ENCODE results near the gene GRID1. TPM values are rescaled to one million over a fixed set of nuclear protein-coding genes. Genes with fewer than 3 reads are reported as not detected.

The GRID1 gene
- total and polyA plus RNA-seq, 10 of the 15 experiments (the other 5 are each of a cell fraction or from before 2014, with no cell fraction given), result 0.04 to 0.62 (median 0.08) TPM; not detected in 5

GRCh38 chr10:86284355-86285105 is 82.1 kb downstream of the GRID1 start:
- POLR2A ChIA-PET, result no interaction called here
- Histone ChIP-seq H3K27ac (ENCODE audit: control insufficient read depth, insufficient read depth) (no peak overlapping the region), H3K4me1 (ENCODE audit: control insufficient read depth, insufficient read depth, low read length) (no peaks in the 10 kb centered on the region), H3K4me2 (ENCODE audit: control insufficient read depth, insufficient read depth) (no peak overlapping the region), H4K20me1 (ENCODE audit: control insufficient read depth, insufficient read depth) (no peaks in the 10 kb centered on the region; the same call in 1 of the 2 replicates), H3K9ac (ENCODE audit: control insufficient read depth, insufficient read depth, low read length) (no peak overlapping the region), H3K4me3 (no peak overlapping the region), H3K9me3 (replicated peaks; ENCODE audit: control insufficient read depth, insufficient read depth, low read length) (no peaks in the 10 kb centered on the region), H3K79me2 (ENCODE audit: control insufficient read depth, insufficient read depth, low read length) (no peaks in the 10 kb centered on the region), H2AFZ (ENCODE audit: control insufficient read depth, low read depth, low read length) (no peak overlapping the region), H3K27me3 (replicated peaks in 1 of 2; ENCODE audit: control insufficient read depth in 2 of 2, insufficient read depth in 2 of 2, low read length in 1 of 2) (no peaks in the 10 kb centered on the region; a peak in 1 of 4 replicates), H3K36me3 (ENCODE audit: control insufficient read depth in 2 of 2, insufficient read depth in 2 of 2, low read length in 1 of 2) (no peaks in the 10 kb centered on the region)
- DNase-seq (ENCODE audit: low read depth, low spot score) (no peak), FAIRE-seq (no peak), ATAC-seq (no peak)
- 8% methylated on average over 11 of the region's 11 CpGs for WGBS (ENCODE audit: insufficient coverage, insufficient replicate concordance, low lambda C conversion rate, missing lambda C conversion rate)
- TF ChIP-seq CHD1 (IDR thresholded peaks at IDR 0.05; ENCODE audit: low read depth, low read length) (no peak), RAD21 (IDR thresholded peaks at IDR 0.05; ENCODE audit: insufficient read depth, low read depth, low read length) (no peak)
- in situ Hi-C loops (cut with MboI) (no loop called here), intact Hi-C loops (cut with micrococcal nuclease; ENCODE audit: unreplicated experiment) (no loop called here)
- CTCF ChIA-PET, result no interaction called here
- RAD21 ChIA-PET (ENCODE audit: unreplicated experiment), result no interaction called here
- no TSS peak for BruUV-seq (replicated peaks)
- SMC1A ChIA-PET (ENCODE audit: uncharacterized antibody, unreplicated experiment), result no interaction called here

GRCh38 chr10:86283466-86284287 is 82.9 kb downstream of the GRID1 start:
- no peaks in the 10 kb centered on the region; a peak in 1 of 4 replicates for H3K27me3 ChIP-seq (replicated peaks in 1 of 2; ENCODE audit: control insufficient read depth in 2 of 2, insufficient read depth in 2 of 2, low read length in 1 of 2)
- 0% methylated on average over 1 of the region's 1 CpG for WGBS (ENCODE audit: insufficient coverage, insufficient replicate concordance, low lambda C conversion rate, missing lambda C conversion rate)
- H3K4me1 ChIP-seq (ENCODE audit: control insufficient read depth, insufficient read depth, low read length), result no peaks in the 10 kb centered on the region
- no peak for ATAC-seq
- FAIRE-seq, result no peak
- SMC1A ChIA-PET (ENCODE audit: uncharacterized antibody, unreplicated experiment), result no interaction called here
- no TSS peak for BruUV-seq (replicated peaks)
- H3K79me2 ChIP-seq (ENCODE audit: control insufficient read depth, insufficient read depth, low read length), result no peaks in the 10 kb centered on the region
- H4K20me1 ChIP-seq (ENCODE audit: control insufficient read depth, insufficient read depth), result no peaks in the 10 kb centered on the region; the same call in 1 of the 2 replicates
- no peak for DNase-seq (ENCODE audit: low read depth, low spot score)
- intact Hi-C loops (cut with micrococcal nuclease; ENCODE audit: unreplicated experiment), result no loop called here
- H3K4me2 ChIP-seq (ENCODE audit: control insufficient read depth, insufficient read depth), result no peak overlapping the region
- H3K9me3 ChIP-seq (replicated peaks; ENCODE audit: control insufficient read depth, insufficient read depth, low read length), result no peaks in the 10 kb centered on the region; the same call in 2 of the 3 replicates
- H3K9ac ChIP-seq (ENCODE audit: control insufficient read depth, insufficient read depth, low read length), result no peak overlapping the region
- no peak overlapping the region for H2AFZ ChIP-seq (ENCODE audit: control insufficient read depth, low read depth, low read length)
- in situ Hi-C loops (cut with MboI), result no loop called here
- no peak overlapping the region for H3K4me3 ChIP-seq
- H3K27ac ChIP-seq (ENCODE audit: control insufficient read depth, insufficient read depth), result no peak overlapping the region
- CTCF ChIA-PET, result no interaction called here
- H3K36me3 ChIP-seq (ENCODE audit: control insufficient read depth in 2 of 2, insufficient read depth in 2 of 2, low read length in 1 of 2), result no peaks in the 10 kb centered on the region
- POLR2A ChIA-PET, result no interaction called here
- RAD21 ChIA-PET (ENCODE audit: unreplicated experiment), result no interaction called here
- TF ChIP-seq PBX3 (IDR thresholded peaks at IDR 0.05; ENCODE audit: insufficient replicate concordance, low read depth, low read length), result peak; percentile 53
- peak; percentile 91 for TF ChIP-seq BCL3 (IDR thresholded peaks at IDR 0.05; ENCODE audit: borderline replicate concordance, insufficient read depth, low read depth, low read length, poor library complexity, severe bottlenecking)
- TF ChIP-seq WRNIP1 (IDR thresholded peaks at IDR 0.05; ENCODE audit: borderline replicate concordance, low read depth, low read length), result no peak
- TF ChIP-seq SUPT20H (IDR thresholded peaks at IDR 0.05; ENCODE audit: borderline replicate concordance, control insufficient read depth, low read depth, low read length), result no peak
- no peak for TF ChIP-seq CTCF (IDR thresholded peaks at IDR 0.05 in 2 of 3, conservative IDR thresholded peaks at IDR 0.05 in 1 of 3; ENCODE audit: control insufficient read depth in 2 of 3, extremely low read depth in 1 of 3, insufficient read depth in 1 of 3, low read depth in 3 of 3, low read length in 3 of 3)
- TF ChIP-seq IKZF1 (conservative IDR thresholded peaks at IDR 0.05), result no peak
- TF ChIP-seq MTA3 (IDR thresholded peaks at IDR 0.05; ENCODE audit: borderline replicate concordance, low read length), result no peak
